HCT116 (cell line): ENCODE results near the gene PGM2.

Experiments
- CEBPB ChIP-seq: IDR thresholded peaks from 2 replicates; pipeline ENCODE4 v1.6.1; 2012; ENCODE audit warnings: low read depth
- EZH2 ChIP-seq: fragments of 200-600 bp; sonication (generic); IDR thresholded peaks from 2 replicates; pipeline ENCODE4 v1.6.1; 2017; ENCODE audit warnings: antibody characterized with exemption, mixed run types
- EZH2phosphoT487 ChIP-seq: fragments of 200-600 bp; IDR thresholded peaks from 2 replicates; pipeline ENCODE4 v1.6.1; 2018; ENCODE audit warnings: antibody characterized with exemption, borderline replicate concordance
- JUND ChIP-seq: IDR thresholded peaks from 2 replicates; pipeline ENCODE4 v1.6.1; 2012
- POLR2A ChIP-seq: IDR thresholded peaks from 2 replicates; pipeline ENCODE4 v1.7.0; 2011; ENCODE audit warnings: borderline replicate concordance; ENCODE audit not compliant: insufficient read depth, insufficient read length; ENCODE audit errors: extremely low read depth
- POLR2AphosphoS5 ChIP-seq: IDR thresholded peaks from 2 replicates; pipeline ENCODE4 v1.6.1; 2011; ENCODE audit warnings: mild to moderate bottlenecking, low read depth, low read length, moderate library complexity
- RAD21 ChIP-seq: IDR thresholded peaks from 2 replicates; pipeline ENCODE4 v1.6.1; 2012; ENCODE audit warnings: low read depth, mild to moderate bottlenecking
- SIN3A ChIP-seq: IDR thresholded peaks from 2 replicates; pipeline ENCODE4 v1.6.1; 2012; ENCODE audit warnings: low read depth
- YY1 ChIP-seq: IDR thresholded peaks from 2 replicates; pipeline ENCODE4 v1.6.1; 2011; ENCODE audit warnings: low read length, low read depth, moderate library complexity, mild to moderate bottlenecking; ENCODE audit not compliant: insufficient replicate concordance; ENCODE audit errors: extremely low read depth
- TF ChIP-seq, protein P1 (sequence below): IDR thresholded peaks from 2 replicates; pipeline ENCODE4 v1.6.1; 2012
- TF ChIP-seq, protein P2 (sequence below): IDR thresholded peaks from 2 replicates; pipeline ENCODE4 v1.6.1; 2012
- TF ChIP-seq, protein P3 (sequence below), 3 experiments: fragments of 200-600 bp in 1 of 3; sonication (generic) in 1 of 3; IDR thresholded peaks in 2 of 3; conservative IDR thresholded peaks in 1 of 3; 2 replicates each; pipeline ENCODE4 v1.5.1; 2012 to 2017; ENCODE audit warnings: low read depth in 2 of 3, low read length in 2 of 3, antibody characterized with exemption in 1 of 3, borderline replicate concordance in 1 of 3, control low read depth in 1 of 3, mild to moderate bottlenecking in 1 of 3, mixed read lengths in 1 of 3, mixed run types in 1 of 3, moderate library complexity in 1 of 3; ENCODE audit not compliant: insufficient read depth in 1 of 3
- TF ChIP-seq, protein P4 (sequence below): IDR thresholded peaks from 2 replicates; pipeline ENCODE4 v1.6.1; 2012; ENCODE audit warnings: low read depth

DNA sequence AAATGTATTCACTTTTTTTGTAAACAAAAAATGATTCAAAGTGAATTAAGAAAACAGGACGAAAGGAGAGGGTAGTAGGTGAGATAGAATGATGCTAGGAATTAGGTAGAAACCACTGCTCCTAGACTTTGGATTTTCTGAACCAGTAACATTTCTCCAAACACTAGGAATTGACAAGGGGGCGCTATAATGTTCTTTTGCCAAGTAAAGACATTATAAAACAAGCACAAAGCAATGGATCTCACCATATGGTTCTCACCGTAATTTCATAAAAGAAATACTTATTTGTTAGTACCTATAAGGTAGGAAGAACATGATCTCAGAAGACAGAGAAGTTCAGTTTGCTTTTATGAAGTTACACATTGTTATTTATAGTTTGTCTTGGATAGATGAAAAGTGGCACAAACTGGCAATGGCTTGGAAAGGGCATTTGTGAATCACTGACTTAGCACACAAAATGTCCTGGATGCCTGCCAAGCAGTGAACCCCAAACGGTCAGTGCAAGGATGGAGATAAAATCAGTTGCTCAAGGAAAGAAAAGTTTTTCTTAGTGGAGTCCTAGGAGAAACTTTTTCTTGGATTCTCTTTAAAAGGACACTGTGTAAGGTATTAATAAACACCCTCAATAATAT is 56.3 kb downstream of the PGM2 start:
- no peak for TF ChIP-seq POLR2A
- TF ChIP-seq, protein P1, sequence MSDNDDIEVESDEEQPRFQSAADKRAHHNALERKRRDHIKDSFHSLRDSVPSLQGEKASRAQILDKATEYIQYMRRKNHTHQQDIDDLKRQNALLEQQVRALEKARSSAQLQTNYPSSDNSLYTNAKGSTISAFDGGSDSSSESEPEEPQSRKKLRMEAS = no peak
- no peak for TF ChIP-seq EZH2
- TF ChIP-seq YY1 = no peak
- no peak for TF ChIP-seq SIN3A
- TF ChIP-seq, protein P2, sequence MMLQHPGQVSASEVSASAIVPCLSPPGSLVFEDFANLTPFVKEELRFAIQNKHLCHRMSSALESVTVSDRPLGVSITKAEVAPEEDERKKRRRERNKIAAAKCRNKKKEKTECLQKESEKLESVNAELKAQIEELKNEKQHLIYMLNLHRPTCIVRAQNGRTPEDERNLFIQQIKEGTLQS = no peak
- no peak for TF ChIP-seq CEBPB
- no peak for TF ChIP-seq JUND
- TF ChIP-seq, protein P3, sequence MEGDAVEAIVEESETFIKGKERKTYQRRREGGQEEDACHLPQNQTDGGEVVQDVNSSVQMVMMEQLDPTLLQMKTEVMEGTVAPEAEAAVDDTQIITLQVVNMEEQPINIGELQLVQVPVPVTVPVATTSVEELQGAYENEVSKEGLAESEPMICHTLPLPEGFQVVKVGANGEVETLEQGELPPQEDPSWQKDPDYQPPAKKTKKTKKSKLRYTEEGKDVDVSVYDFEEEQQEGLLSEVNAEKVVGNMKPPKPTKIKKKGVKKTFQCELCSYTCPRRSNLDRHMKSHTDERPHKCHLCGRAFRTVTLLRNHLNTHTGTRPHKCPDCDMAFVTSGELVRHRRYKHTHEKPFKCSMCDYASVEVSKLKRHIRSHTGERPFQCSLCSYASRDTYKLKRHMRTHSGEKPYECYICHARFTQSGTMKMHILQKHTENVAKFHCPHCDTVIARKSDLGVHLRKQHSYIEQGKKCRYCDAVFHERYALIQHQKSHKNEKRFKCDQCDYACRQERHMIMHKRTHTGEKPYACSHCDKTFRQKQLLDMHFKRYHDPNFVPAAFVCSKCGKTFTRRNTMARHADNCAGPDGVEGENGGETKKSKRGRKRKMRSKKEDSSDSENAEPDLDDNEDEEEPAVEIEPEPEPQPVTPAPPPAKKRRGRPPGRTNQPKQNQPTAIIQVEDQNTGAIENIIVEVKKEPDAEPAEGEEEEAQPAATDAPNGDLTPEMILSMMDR (IDR thresholded peaks at IDR 0.05 in 2 of 3, conservative IDR thresholded peaks at IDR 0.05 in 1 of 3; ENCODE audit: borderline replicate concordance in 1 of 3, insufficient read depth in 1 of 3, low read depth in 2 of 3, low read length in 2 of 3) = peak in 1 of 3 experiments; percentile 48; a peak in 3 of 6 replicates
- TF ChIP-seq RAD21 = no peak
- TF ChIP-seq, protein P4, sequence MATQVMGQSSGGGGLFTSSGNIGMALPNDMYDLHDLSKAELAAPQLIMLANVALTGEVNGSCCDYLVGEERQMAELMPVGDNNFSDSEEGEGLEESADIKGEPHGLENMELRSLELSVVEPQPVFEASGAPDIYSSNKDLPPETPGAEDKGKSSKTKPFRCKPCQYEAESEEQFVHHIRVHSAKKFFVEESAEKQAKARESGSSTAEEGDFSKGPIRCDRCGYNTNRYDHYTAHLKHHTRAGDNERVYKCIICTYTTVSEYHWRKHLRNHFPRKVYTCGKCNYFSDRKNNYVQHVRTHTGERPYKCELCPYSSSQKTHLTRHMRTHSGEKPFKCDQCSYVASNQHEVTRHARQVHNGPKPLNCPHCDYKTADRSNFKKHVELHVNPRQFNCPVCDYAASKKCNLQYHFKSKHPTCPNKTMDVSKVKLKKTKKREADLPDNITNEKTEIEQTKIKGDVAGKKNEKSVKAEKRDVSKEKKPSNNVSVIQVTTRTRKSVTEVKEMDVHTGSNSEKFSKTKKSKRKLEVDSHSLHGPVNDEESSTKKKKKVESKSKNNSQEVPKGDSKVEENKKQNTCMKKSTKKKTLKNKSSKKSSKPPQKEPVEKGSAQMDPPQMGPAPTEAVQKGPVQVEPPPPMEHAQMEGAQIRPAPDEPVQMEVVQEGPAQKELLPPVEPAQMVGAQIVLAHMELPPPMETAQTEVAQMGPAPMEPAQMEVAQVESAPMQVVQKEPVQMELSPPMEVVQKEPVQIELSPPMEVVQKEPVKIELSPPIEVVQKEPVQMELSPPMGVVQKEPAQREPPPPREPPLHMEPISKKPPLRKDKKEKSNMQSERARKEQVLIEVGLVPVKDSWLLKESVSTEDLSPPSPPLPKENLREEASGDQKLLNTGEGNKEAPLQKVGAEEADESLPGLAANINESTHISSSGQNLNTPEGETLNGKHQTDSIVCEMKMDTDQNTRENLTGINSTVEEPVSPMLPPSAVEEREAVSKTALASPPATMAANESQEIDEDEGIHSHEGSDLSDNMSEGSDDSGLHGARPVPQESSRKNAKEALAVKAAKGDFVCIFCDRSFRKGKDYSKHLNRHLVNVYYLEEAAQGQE = no peak
- no peak for TF ChIP-seq EZH2phosphoT487
- no peak for TF ChIP-seq POLR2AphosphoS5
